Measurements from ENCODE around the gene EXOC6B.

The EXOC6B gene

DNA sequence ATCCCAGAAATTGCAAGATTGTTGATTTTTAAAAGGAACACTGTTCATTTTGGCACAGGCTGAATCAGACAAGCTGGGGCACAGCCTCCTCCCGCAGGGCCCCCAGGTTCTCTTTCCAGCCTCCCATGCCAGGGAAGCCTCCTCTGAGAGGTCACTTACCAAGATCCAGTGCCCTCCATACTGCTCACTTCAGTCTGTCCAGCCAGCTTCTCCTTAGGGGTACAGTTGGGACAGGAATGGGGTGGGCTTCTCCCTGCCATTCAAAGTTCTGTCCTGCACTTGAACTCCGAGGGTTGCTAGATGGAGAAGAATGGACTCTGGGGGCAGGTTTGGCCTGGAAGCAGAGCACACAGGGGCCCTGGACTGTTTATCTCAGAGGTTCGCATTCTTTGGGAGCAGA lies 670.7 kb downstream of the EXOC6B start:
- no peak for DNase-seq

DNA sequence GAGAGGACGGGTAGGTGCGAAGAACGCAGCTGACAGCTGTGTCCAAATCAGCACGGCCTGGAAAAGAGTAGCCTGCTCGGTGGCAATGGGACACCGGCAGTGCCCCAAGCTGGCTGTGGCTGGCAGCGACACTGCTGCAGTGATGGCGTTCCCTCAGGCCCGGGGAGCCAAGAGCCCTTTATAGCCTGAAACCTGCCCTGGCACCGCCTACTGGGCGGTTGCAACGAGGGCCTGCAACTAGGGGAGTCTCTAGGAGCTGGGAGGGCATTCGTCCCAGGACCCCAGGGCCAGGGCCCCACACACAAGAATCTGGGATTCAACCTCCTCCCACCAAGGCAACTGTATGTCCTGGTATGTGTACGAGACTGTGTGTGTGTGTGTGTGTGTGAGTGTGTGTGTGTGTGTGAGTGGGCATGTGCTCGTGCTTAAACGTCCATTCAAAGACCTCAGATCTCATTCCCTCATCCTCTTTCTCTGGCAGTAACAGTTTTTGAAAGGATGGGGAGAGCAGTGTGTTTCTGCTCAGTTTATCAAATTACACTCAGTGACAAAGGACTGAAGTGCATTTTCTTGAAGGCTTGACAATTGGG lies 671.4 kb downstream of the EXOC6B start:
- DNase-seq = no peak

DNA sequence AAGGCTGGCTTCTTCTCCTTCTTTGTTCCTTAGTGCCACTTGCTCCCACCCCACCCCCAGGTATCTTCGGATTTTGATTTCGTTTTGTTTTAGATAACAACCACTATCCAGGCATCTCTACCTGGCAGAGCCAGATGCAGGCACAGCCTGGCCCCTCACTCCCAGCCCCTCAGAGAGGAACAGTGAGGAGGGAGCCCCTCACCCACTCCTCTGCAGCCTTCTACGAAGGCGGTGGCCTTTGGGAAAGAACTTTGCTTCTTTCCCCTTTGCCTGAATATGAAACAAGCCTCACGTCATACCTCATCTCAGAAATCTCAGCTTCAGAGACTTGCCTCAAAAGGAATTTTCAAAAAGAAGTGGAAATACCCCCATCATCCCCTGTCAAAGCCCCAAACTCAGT lies 671.9 kb downstream of the EXOC6B start:
- DNase-seq = no peak

DNA sequence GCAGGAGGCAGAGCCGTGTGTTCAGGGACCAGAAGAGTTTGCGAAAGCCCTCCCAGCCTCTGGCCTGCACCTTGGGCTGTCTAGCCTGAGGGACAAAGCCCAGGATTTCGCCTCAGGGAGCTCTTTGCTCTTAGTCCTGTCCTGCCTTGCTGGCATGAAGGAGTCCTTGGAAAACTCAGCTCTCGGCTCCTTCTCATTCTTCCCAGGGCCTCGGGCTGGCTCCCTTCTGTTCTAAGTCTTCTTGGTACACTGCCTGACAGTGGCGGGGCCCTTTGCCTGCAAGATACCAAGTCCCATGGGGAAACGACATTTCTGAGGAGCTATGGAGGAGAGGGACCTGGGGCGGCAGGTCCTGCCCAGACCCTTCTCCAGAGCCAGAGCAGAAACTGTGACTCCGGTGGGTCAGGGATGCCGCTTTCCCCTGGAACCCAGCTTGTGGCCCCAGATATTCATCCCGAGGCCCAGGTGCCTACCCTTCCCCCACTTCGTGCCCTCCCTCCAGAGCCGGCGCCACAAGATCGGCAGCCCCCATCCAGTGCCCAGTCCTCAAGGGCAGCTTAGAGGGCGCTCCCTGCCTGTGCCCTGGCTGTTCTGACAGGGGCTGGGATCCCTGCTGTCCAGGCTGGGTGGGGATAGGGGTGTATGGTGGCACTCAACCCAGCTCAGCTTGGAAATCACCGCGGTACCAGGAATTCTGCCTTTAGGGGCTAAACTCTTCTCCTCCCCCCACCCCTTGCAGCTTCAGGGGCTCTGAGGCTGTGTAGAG lies 672.6 kb downstream of the EXOC6B start:
- no peak for DNase-seq

DNA sequence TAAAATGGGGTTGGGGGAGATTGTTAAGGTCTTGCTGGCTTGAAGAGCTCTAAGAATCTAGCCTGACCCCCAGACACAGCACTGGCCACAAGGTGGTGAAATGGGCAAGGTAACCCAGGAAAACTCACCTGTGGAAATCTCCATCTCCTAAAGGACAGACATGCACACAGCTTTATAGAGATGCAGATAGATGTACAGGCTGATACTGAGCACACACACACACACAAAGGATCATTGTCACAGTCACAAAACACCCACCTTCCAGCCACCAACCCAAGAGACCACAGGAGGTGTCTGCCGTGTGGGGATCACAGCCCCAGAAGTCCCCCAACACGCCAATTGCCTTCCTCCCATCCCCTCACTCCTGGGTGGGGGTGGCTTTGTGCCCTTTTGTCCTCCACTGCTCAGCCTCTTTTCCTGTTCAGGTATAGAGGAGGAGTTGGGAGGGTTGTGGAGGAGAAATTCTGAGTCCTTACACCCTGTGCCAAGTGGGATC lies 674.9 kb downstream of the EXOC6B start:
- no peak for DNase-seq

DNA sequence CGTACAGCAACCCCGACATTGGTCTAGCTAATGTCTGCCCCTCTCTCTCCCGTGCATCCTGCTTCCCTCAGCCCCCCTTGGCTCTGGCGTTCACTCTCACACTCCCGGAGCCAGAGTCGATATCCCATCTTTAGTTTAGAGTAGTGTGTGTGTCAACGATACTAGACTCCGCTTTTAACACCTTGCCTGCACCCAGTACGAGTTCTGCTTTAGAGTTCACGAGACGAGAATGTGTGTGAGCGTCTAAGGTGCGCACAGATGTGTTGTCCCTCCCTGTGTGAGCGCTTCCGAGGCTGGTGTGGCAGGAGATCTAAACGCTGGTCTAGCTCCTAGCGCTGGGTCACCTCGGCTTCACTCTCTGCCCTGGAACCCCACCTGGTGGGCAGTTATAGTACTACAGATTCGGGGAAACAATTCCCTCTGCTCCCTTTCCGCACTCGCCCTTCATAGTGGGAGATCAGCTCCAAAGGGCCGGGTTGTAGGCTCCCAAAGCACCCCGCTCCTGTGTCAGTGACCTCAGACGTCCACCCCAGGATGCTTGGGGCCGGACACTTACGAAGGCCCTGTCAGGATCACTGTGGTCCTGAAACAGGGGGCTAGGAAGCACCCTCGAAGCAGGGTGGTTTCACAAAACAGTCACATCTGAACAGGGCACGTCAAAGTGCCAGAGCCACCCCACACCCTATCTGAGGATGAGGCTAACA lies 675.5 kb downstream of the EXOC6B start:
- DNase-seq = peak; percentile 55

DNA sequence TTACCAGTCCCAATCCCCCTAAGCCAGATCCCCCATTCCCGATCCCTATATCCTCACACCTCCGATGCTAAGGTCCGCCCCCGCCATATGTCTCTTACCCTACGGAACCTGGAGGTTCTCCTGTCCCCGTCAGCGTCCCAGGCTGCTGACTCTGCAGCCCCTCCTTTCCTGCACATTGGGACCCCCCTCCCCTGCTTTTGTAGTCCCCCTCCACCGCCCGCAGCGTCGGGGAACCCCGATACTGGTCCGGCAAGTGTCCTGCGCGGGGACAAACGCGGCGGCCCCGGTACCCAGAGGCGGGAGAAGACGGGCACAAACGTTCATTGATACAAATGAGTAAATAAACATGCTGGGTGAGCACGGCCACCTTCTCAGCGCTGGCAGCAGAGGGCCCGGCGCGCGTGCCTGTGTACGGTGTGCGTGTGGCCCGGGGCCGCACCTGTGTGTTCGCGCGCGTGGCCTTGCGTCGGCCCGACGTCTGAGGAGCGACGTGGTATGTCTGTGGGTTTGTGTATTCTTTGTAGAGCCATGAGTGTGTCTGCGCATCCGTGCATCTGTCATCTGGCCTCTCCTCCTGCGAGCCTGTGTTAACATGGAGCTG lies 676.2 kb downstream of the EXOC6B start:
- DNase-seq = peak; percentile 19

DNA sequence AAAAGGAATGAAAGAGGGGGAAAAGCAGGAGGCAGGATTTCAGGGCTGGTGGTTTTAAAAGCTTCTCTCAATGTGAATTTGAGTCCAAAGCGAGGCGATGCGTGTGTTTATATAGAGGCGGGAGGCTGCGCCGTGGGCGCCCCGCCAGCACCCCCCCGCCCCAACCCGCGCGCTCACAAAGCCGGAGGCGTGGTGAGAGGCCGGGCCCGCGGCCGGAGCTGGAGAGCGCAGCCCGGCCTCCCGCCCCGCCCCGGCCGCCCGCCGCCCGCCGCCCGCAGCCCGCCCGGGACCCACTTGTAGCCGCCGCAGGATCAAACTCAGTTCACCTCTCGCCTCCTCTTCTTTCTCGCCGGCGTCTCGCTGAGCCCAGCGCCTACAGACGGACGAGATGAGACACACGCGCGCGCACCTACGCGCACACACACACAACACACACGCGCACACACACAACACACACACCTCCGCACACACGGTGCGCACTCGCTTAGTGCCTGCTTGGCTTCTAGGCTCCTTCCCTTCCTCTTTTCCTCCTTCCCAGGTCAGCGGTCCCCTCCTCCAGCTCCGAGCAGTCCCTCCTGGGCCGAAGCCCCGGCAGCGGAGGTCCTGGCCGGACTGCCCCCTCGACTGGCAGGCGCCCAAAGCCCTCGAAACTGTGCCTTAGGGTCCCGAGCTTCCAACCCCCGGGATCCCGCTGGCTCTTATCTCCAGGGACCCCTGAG lies 676.8 kb downstream of the EXOC6B start:
- DNase-seq = peak; percentile 34

DNA sequence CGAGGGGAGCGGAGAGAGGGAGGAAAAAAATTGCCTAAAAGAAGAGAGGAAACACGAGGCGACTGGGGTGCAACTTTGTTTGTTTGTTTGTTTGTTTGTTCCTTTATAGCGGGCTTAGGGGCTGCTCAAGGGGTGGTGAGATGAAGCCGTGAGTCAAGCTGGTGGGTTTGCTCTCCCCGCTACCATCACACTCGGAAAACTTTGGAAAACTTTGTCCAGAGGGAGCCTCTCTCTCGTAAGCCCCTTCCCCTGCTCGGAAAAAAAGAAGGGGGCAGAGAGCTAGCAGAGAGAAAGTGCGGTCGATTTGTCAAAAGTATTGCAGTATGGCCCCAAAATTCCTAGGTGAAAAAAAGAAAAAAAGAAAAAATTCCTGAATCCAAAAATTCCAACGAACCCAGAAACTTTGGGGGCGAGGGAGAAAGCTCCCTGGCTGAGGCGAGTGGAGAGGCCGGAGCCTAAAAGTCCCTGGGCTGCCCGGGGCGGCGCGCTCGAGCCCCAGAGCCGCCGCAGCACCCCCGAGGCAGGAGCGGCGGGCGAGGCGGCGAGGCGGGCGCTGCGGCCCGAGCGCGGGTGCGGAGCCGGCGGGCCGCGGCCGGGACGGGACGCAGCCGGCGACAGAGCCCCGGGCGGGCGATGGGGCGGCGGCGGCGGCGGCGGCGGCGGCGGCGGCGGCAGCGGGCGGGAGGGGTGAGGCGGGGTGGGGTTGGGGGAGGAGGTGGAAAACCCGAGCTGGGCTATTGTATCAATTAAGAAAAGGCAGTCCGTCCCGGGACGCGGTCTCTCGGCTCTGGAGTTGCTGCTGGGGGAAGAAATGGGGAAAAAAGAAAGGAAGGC lies 677.6 kb downstream of the EXOC6B start:
- DNase-seq = no peak

DNA sequence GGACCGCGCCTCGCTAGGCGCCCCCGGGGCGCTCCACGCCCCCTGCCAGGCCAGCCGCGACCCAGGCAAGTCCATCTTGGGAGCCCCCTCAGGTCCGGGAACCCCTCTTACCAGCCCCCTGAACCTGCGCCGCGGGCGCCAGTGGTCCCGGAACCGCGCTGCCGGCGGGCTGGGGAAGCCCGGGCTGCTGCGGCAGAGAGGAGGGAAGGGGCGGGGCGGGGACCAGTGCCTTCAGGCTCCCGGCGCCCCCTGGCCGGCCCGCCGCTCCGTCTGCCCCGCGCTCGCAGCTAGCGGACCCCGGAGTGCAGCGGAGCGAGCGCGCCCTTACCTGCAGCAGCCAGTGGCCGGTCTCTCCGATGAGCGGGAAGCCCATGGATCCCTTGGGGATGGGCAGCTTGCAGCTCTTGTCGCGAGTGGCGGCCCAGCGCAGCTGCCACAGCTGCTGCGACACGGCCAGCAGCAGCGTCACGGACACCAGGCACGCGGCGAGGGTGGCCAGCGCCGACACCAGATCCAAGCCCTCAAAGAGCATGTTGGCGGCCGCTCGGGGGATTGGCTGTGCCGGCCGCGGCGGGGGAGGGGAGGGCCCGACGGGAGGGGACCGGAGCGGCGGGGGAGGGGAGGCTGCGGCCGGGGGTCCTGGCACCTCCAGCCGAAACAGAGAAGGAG lies 678.4 kb downstream of the EXOC6B start, which contains the start of gene CYP26B1:
Gene CYP26B1 (minus strand): TSS at position 560 of the 669 bp plus-strand sequence. CDS start 28 bp downstream, at position 532.
- DNase-seq = no peak

DNA sequence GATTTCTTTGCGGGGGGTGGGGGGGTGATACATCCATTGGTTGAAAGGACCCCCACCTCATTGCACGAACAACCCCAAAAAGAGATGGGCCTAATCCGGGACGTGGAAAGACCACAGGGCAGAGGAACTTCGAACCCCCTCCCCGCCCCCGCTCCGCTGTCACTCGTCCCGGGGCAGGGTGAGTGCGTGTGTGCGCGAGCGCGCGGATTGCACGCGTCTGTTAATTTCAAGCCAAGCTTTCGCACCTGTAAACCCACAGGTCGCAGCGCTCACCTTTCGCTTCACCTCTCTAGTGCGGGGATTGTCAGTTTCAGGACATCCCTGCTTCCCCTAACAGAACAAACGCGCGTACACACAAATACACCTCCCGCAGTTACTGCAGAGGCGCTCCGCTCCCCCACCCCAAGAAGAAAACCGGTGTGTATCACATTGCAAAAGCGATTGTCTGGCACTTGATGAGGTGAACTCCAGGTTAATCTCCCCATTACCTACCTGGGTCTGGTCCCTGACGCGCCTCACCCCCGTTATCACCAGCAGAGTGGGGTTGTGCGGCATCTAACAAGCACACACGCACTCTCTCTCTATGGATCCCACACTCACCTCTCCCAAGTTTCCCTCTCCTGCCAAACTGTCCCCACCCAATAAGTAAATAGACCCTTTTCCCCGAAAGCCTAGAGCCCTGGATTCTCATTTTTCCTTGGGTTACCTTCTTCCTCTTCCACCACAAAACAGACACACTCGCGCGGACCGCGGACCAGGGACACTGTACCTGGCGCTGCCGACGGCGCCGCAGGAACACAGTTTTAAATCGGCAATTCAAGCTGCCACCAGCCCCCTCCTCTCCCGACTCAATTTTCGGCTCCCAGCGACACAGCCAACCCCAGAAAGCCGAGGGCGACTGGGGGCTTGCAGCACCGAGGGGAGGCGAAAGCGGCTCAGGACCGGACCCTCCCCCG lies 679.2 kb downstream of the EXOC6B start:
- no peak for DNase-seq

DNA sequence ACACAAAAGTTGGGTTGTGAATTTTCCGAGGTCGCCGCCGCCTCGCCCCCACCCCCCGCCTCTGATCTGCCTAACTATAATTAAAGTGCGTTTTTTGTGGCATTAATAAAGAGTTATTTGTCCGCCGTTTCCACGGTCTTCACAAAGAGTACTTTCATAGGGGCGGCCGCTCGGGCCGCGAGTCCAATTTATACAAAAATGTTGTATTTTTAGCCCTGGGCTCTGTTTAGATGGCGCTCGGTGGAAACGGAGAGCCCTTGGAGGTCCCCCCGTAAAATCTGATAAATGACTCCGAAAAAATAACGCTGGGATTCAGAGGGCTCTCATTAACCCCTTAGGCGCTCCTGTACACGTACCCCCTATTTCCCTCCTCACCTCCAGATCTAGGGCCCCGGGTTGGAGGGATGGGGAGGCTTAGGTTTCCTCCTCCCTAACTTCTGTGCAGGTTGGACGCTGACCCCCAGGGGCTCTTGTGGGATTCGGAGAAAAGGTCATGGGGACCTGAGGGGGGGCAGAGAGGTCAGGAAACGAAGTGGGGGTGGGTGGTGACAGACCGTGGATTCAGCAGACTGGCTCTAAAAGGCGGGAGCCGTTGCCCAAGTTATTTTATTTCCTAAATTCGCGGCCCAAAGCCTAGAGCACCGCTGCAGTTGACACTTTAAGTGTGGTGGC lies 680.0 kb downstream of the EXOC6B start:
- no peak for DNase-seq

DNA sequence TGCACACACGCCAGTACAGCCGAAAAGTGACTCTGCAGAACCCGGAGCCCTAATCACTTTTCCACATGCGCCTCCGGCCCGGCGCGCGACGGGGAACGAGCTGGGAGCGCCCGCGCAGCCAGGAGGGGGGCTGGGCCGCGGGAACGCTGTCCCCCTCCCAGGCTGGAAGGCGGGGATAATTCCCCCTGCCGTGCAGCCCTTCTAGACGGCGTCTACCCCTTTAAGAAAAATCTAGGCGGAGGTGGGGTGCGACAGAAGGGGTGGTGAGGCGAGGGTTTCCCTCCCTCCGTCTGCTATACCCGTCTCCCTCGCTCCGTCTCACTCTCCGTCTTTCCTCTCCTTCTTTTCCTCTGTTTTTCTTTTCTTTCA lies 680.6 kb downstream of the EXOC6B start:
- DNase-seq = no peak

DNA sequence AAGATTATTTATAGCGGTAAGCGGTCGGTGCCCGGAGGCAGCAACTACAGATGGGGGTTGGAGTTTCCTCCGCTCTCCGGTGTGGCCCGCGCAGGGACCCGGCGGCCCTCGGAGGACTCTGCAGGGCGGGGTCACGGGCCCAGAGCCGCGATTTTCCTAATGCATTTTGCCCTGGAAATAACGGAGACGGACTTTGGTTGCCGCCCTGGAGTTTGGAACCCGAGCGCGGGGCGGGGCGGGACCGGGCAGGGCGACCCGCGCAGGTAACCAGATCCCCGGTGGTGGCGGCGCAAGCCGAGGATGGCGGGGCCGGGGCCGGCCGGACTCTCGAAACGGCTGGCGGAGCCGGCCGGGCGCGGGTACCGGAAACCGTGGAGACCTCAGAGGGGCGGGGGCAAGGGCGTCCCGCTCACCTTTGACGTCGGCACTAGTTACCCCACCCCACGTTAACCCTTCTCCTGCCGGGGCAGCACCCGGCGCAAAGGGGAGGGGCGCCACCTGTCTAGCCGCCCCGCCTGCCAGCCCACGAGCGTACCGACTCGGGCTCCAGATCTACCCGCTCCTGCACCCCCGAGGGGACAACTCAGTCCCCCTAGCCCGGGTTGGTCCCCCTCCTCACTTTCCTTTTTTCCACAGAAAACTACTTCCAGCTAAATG lies 681.1 kb downstream of the EXOC6B start:
- no peak for DNase-seq

DNA sequence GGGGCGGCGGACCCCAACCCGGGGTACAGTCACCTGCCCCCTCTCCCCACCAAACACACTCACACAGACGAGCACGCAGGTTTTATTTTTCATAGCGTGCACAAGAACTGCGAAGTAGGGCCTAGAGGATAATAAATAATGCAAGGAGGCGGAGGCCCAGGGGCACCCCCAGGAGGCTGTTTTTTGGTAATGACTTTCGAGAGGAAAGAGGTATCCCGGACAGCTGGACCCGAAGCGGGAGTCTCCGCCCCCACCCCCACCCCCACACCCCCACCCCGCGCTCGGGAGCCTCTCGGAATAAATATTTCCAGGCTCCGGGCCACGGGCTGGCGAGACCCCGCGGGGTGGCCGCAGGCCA lies 681.6 kb downstream of the EXOC6B start:
- DNase-seq = no peak

DNA sequence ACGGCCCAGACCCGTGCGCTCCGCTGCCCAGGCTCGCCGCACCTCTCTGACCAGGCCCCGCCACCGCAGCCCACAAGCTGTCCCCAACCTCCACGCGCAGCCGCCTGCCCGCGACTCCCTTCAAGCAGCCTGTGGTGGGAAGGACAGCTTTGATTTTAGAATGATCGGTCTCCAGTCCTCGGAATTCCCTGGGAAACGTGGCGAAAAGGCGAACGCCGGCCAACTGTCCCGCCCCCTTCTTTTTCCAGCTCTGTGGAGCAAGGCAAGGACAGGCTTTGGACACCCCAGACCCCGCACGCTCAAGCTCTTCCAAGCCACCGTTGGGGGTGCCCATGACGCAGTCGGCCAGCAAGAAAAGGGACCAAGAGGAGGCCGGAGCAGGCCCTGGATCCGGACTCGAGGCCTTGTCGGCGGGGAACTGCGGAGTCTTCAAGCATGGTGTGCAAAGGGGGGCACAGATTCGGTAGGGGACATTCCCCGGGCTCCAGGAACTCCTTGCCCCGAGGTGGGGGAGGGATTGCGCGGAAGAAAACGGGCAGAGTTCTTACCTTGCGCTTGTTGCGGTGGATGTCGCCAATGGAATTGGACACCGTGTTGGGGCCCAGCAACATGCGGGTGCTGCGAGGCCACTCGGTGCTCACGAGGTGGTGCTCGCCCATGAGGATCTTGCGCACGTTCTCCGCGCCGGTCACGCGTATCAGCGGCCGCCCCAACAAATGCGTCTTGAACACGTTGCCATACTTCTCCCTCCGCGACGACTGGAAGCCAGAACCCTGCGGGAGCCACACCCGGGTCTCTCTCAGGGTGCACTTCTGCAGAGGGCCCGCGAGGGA lies 682.2 kb downstream of the EXOC6B start:
- DNase-seq = no peak

DNA sequence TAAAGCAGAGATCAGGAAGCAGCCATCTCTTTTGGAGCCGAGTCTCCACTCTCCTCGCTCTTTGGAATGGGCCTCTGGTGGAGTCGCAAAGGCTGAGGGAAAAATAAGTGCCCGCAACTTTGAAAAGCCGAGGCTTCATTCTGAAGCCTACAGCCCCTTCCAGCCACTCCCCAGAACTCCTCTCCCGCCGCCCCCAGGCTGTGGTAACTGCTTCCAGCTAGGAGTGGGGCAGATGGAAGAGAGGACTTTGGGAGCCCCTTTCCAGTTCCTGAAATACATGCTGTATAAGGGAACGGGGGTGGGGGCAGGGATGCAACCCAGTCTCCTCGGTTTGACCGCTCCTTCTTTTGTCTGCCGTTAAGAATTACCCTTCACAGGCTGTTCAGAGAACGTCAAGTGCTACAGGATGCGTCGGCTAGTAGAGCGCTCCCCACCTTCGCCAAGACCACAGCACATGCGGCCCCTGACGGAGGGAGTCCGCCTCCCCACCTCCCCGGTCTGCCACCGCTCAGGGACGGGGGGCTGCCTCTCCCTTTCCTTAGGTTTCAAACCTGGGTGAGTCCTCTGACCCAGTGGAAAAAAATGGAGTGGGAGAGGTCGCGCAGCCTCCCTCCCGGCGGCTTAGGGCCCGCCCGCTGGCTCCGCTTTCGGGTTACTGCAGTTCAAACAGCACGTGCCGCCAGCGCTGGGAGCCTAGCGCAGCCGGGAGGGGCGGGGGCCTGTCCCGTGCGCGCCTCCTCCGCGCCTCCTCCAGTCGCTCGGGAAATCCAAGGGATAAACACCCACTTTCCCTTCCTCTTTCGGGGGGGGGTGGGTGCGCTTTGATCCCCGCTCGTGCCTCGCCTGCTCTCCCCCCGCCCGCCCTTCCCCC lies 683.0 kb downstream of the EXOC6B start:
- no peak for DNase-seq
